Lower leg skin (tissue), 3 donors: ENCODE measurements around the gene FAM169A.

Source experiments
- CTCF ChIP-seq, 3 donors: fragments of 450-650 bp; IDR thresholded peaks; one replicate each; pipeline ENCODE4 v1.5.1; 2016; ENCODE audit warnings: antibody characterized with exemption in 3 of 3, mild to moderate bottlenecking in 3 of 3, moderate library complexity in 2 of 3
- POLR2A ChIP-seq, 2 donors: fragments of 450-650 bp; IDR thresholded peaks; one replicate each; pipeline ENCODE4 v1.6.1; 2016 to 2017; ENCODE audit warnings: antibody characterized with exemption in 2 of 2, mild to moderate bottlenecking in 1 of 2, moderate library complexity in 1 of 2

DNA sequence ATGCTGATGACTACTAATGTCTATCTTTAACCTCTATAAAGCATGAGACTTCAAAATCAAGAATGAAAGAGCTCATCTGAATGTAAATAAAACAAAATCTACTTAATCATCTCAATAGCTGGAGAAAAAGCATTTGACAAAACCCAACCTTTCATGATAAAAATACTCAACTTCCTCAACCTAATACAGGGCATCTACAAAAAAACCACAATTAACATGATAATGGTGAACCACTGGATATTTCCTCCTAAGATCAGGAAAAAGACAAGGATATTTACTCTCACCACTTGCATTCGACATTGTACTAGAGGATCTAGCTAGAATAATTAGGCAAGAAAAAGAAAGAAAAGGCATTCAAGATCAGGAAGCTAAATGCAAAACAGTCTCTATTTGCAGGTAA is 49.3 kb downstream of the FAM169A start:
- no peak for TF ChIP-seq CTCF (IDR thresholded peaks at IDR 0.05)
- no peak for TF ChIP-seq POLR2A (IDR thresholded peaks at IDR 0.05)
